Measurements from ENCODE around the gene TUBB. TPM values are rescaled to one million over a fixed set of nuclear protein-coding genes. Genes with fewer than 3 reads are reported as not detected.

The TUBB gene
- total and polyA plus RNA-seq, 9 donors, result 242 to 772 (median 630) TPM

DNA sequence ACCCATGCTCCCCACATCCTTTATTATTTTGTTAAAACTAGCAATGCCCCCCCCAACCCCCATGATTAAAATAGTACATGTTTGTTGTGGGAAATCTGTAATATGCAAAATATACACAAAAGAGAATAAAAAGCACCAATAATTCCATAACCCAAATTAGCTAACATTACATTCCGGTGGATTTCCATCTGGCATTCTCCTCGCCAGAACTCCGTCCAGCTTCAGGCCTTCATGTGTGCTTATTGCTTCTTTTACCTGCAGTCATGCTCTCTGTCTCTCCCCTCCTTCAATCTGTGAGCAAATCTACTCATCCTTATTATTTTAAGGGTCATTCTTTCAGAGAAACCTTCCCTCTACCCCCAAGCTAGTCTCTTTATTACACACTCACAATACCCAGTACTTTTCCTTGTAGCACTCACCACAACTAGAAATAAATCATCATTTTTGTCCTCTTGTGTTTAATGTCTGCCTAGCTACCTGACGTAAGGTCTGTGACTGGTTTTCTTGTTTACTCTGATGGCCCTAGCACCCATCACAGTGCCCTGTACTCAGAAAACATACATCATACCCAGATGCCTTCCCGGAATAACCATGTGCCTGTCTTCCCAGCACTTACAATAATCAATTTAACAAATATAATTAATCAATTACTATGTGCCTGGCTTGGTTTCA is 49.8 kb downstream of the TUBB start:
- Histone ChIP-seq H3K36me3 (no peaks in the 10 kb centered on the region), H3K4me1 (ENCODE audit: insufficient read depth) (peaks cover 3% of the 10 kb centered on the region), H3K27me3 (no peaks in the 10 kb centered on the region), H3K27ac (peak overlapping the region in 1 of 2 donors; percentile 51), H3K4me3 (no peak overlapping the region), H3K9me3 (no peaks in the 10 kb centered on the region)
- no peak for DNase-seq
- TF ChIP-seq, protein P1, sequence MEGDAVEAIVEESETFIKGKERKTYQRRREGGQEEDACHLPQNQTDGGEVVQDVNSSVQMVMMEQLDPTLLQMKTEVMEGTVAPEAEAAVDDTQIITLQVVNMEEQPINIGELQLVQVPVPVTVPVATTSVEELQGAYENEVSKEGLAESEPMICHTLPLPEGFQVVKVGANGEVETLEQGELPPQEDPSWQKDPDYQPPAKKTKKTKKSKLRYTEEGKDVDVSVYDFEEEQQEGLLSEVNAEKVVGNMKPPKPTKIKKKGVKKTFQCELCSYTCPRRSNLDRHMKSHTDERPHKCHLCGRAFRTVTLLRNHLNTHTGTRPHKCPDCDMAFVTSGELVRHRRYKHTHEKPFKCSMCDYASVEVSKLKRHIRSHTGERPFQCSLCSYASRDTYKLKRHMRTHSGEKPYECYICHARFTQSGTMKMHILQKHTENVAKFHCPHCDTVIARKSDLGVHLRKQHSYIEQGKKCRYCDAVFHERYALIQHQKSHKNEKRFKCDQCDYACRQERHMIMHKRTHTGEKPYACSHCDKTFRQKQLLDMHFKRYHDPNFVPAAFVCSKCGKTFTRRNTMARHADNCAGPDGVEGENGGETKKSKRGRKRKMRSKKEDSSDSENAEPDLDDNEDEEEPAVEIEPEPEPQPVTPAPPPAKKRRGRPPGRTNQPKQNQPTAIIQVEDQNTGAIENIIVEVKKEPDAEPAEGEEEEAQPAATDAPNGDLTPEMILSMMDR (IDR thresholded peaks at IDR 0.05), result no peak
- TF ChIP-seq EP300 (IDR thresholded peaks at IDR 0.05), result no peak
- no peak for TF ChIP-seq POLR2A (IDR thresholded peaks at IDR 0.05)
- intact Hi-C loops (cut with DNase I), result no loop called here
- WGBS, 3 donors, result 43 to 48% (median 47%) methylated on average over 5 of the region's 5 CpGs

DNA sequence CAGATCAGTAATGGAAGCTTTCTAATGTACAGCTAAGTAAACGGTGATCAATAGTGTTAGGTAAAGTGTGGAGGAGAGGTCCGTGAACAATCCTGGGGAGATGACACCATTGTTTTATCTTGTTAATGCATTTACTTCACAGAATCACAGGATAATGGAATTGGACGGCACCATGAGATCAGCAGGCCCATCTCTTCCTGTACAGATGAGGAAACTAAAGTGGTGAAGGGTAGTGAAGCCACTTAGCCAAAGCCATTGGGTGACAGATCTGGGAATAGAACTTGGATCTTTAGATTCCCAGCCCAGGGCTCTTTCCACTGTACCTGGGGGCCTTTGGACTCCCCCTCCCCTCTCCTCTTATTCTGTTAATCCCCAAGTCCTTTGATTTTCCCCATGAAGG is 50.4 kb downstream of the TUBB start:
- H3K27me3 ChIP-seq, result no peaks in the 10 kb centered on the region
- 93 to 97% (median 95%) methylated on average over 3 of the region's 3 CpGs for WGBS, 3 donors
- no peaks in the 10 kb centered on the region for H3K9me3 ChIP-seq
- intact Hi-C loops (cut with DNase I), result no loop called here
- no peaks in the 10 kb centered on the region for H3K36me3 ChIP-seq
- TF ChIP-seq, protein P1 (IDR thresholded peaks at IDR 0.05), result no peak
- TF ChIP-seq POLR2A (IDR thresholded peaks at IDR 0.05), result no peak
- no peak for TF ChIP-seq EP300 (IDR thresholded peaks at IDR 0.05)
- no peak for DNase-seq
- H3K4me1 ChIP-seq (ENCODE audit: insufficient read depth), result peaks cover 3% of the 10 kb centered on the region
- peak overlapping the region in 1 of 2 donors; percentile 51 for H3K27ac ChIP-seq
- H3K4me3 ChIP-seq, result no peak overlapping the region

DNA sequence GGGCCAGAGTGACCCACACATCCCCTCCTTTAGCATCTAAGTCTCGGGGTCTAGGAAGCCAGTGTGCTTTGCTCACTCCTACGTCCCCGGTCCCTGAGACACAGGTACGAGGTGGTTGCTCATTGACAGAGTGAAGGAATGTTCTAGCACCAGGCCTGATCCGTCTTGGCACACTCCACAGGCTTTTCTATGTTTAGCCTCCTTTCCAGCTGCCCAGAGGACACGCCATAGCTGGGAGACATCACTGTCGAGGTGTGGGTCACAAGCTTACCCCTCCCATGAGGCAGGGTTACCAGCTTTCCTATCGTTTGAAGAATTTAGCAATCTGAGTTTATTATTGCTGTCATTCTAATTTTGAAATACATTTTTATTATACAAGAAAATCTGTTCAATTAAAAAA is 54.5 kb downstream of the TUBB start:
- Histone ChIP-seq H3K27ac (no peak overlapping the region), H3K4me3 (no peak overlapping the region), H3K4me1 (ENCODE audit: insufficient read depth) (peaks cover 8% of the 10 kb centered on the region), H3K9me3 (no peaks in the 10 kb centered on the region), H3K27me3 (no peaks in the 10 kb centered on the region), H3K36me3 (no peaks in the 10 kb centered on the region)
- DNase-seq, result no peak
- TF ChIP-seq EP300 (IDR thresholded peaks at IDR 0.05) (no peak), POLR2A (IDR thresholded peaks at IDR 0.05) (no peak)
- TF ChIP-seq, protein P1 (IDR thresholded peaks at IDR 0.05), result no peak
- intact Hi-C loops (cut with DNase I), result loop anchor here in 1 of 4 donors (5.0 kb wide), 1 partner anchor 32 kb away; the partner anchor contains the start of genes FLOT1 and IER3
- WGBS, 3 donors, result 82 to 89% (median 83%) methylated on average over 8 of the region's 8 CpGs

Small RNAs within 50 kb of the gene (small RNA-seq; reads per million reads assigned to genes)
- gene RF00019 (not detected), gene RN7SL353P (not detected)

Other genes with a start within 250 kb of the TUBB start
- 100 to 1,000 TPM; 181 to 322 (median 238) TPM for gene HLA-E, start 230.8 kb upstream of the TUBB start, total RNA-seq
- gene HLA-E, start 230.8 kb upstream of the TUBB start, polyA plus RNA-seq, result 100 to 1,000 TPM; 332 to 614 TPM
- 100 to 1,000 TPM in 4 of 7 donors, 10 to 100 TPM in 3; 42.4 to 128 (median 103) TPM for gene GNL1, start 163.9 kb upstream of the TUBB start, total RNA-seq
- 10 to 100 TPM; 77.8 to 80.4 TPM for gene GNL1, start 163.9 kb upstream of the TUBB start, polyA plus RNA-seq
- 10 to 100 TPM in 6 of 7 donors, 1 to 10 TPM in 1; 8.6 to 35.0 (median 20.9) TPM for gene PRR3, start 163.1 kb upstream of the TUBB start, total RNA-seq
- gene PRR3, start 163.1 kb upstream of the TUBB start, polyA plus RNA-seq, result 10 to 100 TPM; 19.0 to 29.6 TPM
- gene ABCF1, start 148.9 kb upstream of the TUBB start, total RNA-seq, result 10 to 100 TPM; 16.3 to 50.5 (median 36.0) TPM
- gene ABCF1, start 148.9 kb upstream of the TUBB start, polyA plus RNA-seq, result 10 to 100 TPM; 18.8 to 60.6 TPM
- 100 to 1,000 TPM in 1 of 7 donors, 10 to 100 TPM in 6; 44.7 to 106 (median 76.0) TPM for gene PPP1R10, start 103.1 kb upstream of the TUBB start, total RNA-seq
- 10 to 100 TPM; 34.7 to 88.3 TPM for gene PPP1R10, start 103.1 kb upstream of the TUBB start, polyA plus RNA-seq
- 10 to 100 TPM; 40.7 to 61.4 (median 52.9) TPM for gene MRPS18B, start 102.5 kb upstream of the TUBB start, total RNA-seq
- 10 to 100 TPM; 62.4 to 69.0 TPM for gene MRPS18B, start 102.5 kb upstream of the TUBB start, polyA plus RNA-seq
- 10 to 100 TPM in 4 of 7 donors, 1 to 10 TPM in 3; 5.6 to 20.5 (median 11.4) TPM for gene ATAT1, start 93.5 kb upstream of the TUBB start, total RNA-seq
- gene ATAT1, start 93.5 kb upstream of the TUBB start, polyA plus RNA-seq, result 10 to 100 TPM in 1 of 2 donors, 1 to 10 TPM in 1; 9.2 to 18.6 TPM
- gene C6orf136, start 73.2 kb upstream of the TUBB start, total RNA-seq, result 10 to 100 TPM in 6 of 7 donors, 1 to 10 TPM in 1; 6.0 to 20.0 (median 14.8) TPM
- 1 to 10 TPM; 6.4 to 9.3 TPM for gene C6orf136, start 73.2 kb upstream of the TUBB start, polyA plus RNA-seq
- gene DHX16, start 47.3 kb upstream of the TUBB start, total RNA-seq, result 10 to 100 TPM; 18.0 to 27.4 (median 22.5) TPM
- gene DHX16, start 47.3 kb upstream of the TUBB start, polyA plus RNA-seq, result 10 to 100 TPM; 19.3 to 27.4 TPM
- 10 to 100 TPM; 14.7 to 86.4 (median 56.0) TPM for gene PPP1R18, start 33.7 kb upstream of the TUBB start, total RNA-seq
- 10 to 100 TPM; 51.0 to 95.9 TPM for gene PPP1R18, start 33.7 kb upstream of the TUBB start, polyA plus RNA-seq
- 10 to 100 TPM in 5 of 7 donors, 1 to 10 TPM in 2; 3.4 to 23.2 (median 15.3) TPM for gene NRM, start 29.4 kb upstream of the TUBB start, total RNA-seq
- gene NRM, start 29.4 kb upstream of the TUBB start, polyA plus RNA-seq, result 10 to 100 TPM; 15.3 to 15.4 TPM
- gene MDC1, start 3.1 kb upstream of the TUBB start, total RNA-seq, result 10 to 100 TPM; 13.1 to 62.5 (median 43.9) TPM
- 10 to 100 TPM; 20.1 to 39.0 TPM for gene MDC1, start 3.1 kb upstream of the TUBB start, polyA plus RNA-seq
- gene FLOT1, start 22.3 kb downstream of the TUBB start, total RNA-seq, result 100 to 1,000 TPM in 6 of 7 donors, 10 to 100 TPM in 1; 64.1 to 154 (median 116) TPM
- gene FLOT1, start 22.3 kb downstream of the TUBB start, polyA plus RNA-seq, result 100 to 1,000 TPM; 124 to 180 TPM
- gene IER3, start 24.2 kb downstream of the TUBB start, total RNA-seq, result 100 to 1,000 TPM in 1 of 7 donors, 10 to 100 TPM in 5, 1 to 10 TPM in 1; 9.7 to 221 (median 20.6) TPM
- 10 to 100 TPM; 16.1 to 30.6 TPM for gene IER3, start 24.2 kb downstream of the TUBB start, polyA plus RNA-seq
- gene DDR1, start 164.2 kb downstream of the TUBB start, total RNA-seq, result 100 to 1,000 TPM in 2 of 7 donors, 10 to 100 TPM in 5; 20.1 to 116 (median 83.7) TPM
- 10 to 100 TPM; 21.7 to 35.4 TPM for gene DDR1, start 164.2 kb downstream of the TUBB start, polyA plus RNA-seq
- 10 to 100 TPM in 6 of 7 donors, 1 to 10 TPM in 1; 5.6 to 43.9 (median 25.7) TPM for gene GTF2H4, start 187.9 kb downstream of the TUBB start, total RNA-seq
- 10 to 100 TPM; 22.0 to 24.5 TPM for gene GTF2H4, start 187.9 kb downstream of the TUBB start, polyA plus RNA-seq
- 10 to 100 TPM in 6 of 7 donors, 1 to 10 TPM in 1; 6.7 to 32.3 (median 19.8) TPM for gene VARS2, start 193.9 kb downstream of the TUBB start, total RNA-seq
- 10 to 100 TPM; 17.0 to 23.4 TPM for gene VARS2, start 193.9 kb downstream of the TUBB start, polyA plus RNA-seq
- gene SFTA2, start 211.8 kb downstream of the TUBB start, total RNA-seq, result 1 to 10 TPM in 1 of 7 donors, under 1 TPM in 2, not detected in 4; 0.80 to 3.1 (median 0.82) TPM
- not detected for gene SFTA2, start 211.8 kb downstream of the TUBB start, polyA plus RNA-seq
- under 1 TPM in 1 of 7 donors, not detected in 6; under 0.01 TPM for gene MUCL3, start 220.6 kb downstream of the TUBB start, total RNA-seq
- gene MUCL3, start 220.6 kb downstream of the TUBB start, polyA plus RNA-seq, result not detected